Endothelial cell (in vitro differentiated cells): ENCODE results near the gene MYLK. TPM values are rescaled to one million over a fixed set of nuclear protein-coding genes. Genes with fewer than 3 reads are reported as not detected.

Source experiments
- DNase-seq: peaks from one replicate; pipeline ENCODE4 v3.0.0; 2021; ENCODE audit warnings: low spot score
- H3K27ac Mint-ChIP-seq: one replicate; pipeline ENCODE4 v1.8.0; 2021; ENCODE audit warnings: mixed read lengths, inconsistent platforms; ENCODE audit not compliant: unreplicated experiment
- H3K27me3 Mint-ChIP-seq: one replicate; pipeline ENCODE4 v1.8.0; 2021; ENCODE audit warnings: mild to moderate bottlenecking, moderate library complexity, mixed read lengths, inconsistent platforms; ENCODE audit not compliant: unreplicated experiment
- H3K36me3 Mint-ChIP-seq: one replicate; pipeline ENCODE4 v1.8.0; 2021; ENCODE audit warnings: mild to moderate bottlenecking, low read depth, mixed read lengths, inconsistent platforms; ENCODE audit not compliant: unreplicated experiment
- H3K4me1 Mint-ChIP-seq: one replicate; pipeline ENCODE4 v1.8.0; 2021; ENCODE audit warnings: mild to moderate bottlenecking, mixed read lengths, inconsistent platforms; ENCODE audit not compliant: unreplicated experiment
- H3K4me3 Mint-ChIP-seq: one replicate; pipeline ENCODE4 v1.8.0; 2021; ENCODE audit warnings: mild to moderate bottlenecking, mixed read lengths, inconsistent platforms; ENCODE audit not compliant: unreplicated experiment
- H3K9me3 Mint-ChIP-seq: one replicate; pipeline ENCODE4 v1.8.0; 2021; ENCODE audit warnings: mixed read lengths, inconsistent platforms; ENCODE audit not compliant: unreplicated experiment
- total RNA-seq: library from RNA; stranded (reverse); fragmentation: NEBNext Ultra II Directional; extraction: Animal tissue kit (Norgen Biotek cat#: 25700); gene quantifications from one replicate; pipeline ENCODE4 v1.2.1, GENCODE V29; 2021; ENCODE audit not compliant: unreplicated experiment
- TF ChIP-seq, protein P1 (sequence below): fragments of 200-600 bp; sonication (generic); IDR thresholded peaks from one replicate; pipeline ENCODE4 v1.5.0; 2021; ENCODE audit warnings: antibody characterized with exemption; ENCODE audit not compliant: unreplicated experiment

The MYLK gene
- total RNA-seq, 1 donor from 2014 or later = 7.8 TPM

GRCh38 chr3:123813876-123814275, 70.3 kb downstream of the MYLK start:
- Mint-ChIP-seq H3K4me1 (peaks cover 9% of the 10 kb centered on the region), H3K9me3 (no peaks in the 10 kb centered on the region), H3K27ac (no peak overlapping the region), H3K36me3 (no peaks in the 10 kb centered on the region), H3K27me3 (no peaks in the 10 kb centered on the region), H3K4me3 (no peak overlapping the region)
- TF ChIP-seq, protein P1, sequence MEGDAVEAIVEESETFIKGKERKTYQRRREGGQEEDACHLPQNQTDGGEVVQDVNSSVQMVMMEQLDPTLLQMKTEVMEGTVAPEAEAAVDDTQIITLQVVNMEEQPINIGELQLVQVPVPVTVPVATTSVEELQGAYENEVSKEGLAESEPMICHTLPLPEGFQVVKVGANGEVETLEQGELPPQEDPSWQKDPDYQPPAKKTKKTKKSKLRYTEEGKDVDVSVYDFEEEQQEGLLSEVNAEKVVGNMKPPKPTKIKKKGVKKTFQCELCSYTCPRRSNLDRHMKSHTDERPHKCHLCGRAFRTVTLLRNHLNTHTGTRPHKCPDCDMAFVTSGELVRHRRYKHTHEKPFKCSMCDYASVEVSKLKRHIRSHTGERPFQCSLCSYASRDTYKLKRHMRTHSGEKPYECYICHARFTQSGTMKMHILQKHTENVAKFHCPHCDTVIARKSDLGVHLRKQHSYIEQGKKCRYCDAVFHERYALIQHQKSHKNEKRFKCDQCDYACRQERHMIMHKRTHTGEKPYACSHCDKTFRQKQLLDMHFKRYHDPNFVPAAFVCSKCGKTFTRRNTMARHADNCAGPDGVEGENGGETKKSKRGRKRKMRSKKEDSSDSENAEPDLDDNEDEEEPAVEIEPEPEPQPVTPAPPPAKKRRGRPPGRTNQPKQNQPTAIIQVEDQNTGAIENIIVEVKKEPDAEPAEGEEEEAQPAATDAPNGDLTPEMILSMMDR = no peak
- DNase-seq = no peak

DNA sequence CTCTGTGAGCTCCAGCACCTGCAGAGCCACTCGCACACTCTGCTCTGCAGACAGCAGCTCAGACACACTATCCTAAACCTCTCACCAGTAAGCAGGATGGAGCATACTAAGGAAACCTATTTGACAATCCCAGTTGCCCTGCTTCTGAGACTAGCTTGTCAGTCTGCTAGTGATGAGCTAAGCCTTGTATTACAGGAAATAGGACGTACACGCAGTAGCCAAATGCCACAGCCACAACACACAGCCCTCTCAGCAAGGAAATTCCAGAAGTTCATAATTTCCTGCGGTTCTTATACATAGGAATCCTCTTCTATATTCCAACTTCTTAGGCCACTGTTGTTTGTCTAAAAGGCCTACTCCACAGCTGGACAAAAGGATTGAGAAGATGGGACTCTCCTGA, 74.5 kb downstream of the MYLK start:
- no peaks in the 10 kb centered on the region for H3K27me3 Mint-ChIP-seq
- no peaks in the 10 kb centered on the region for H3K9me3 Mint-ChIP-seq
- peak overlapping the region; percentile 64 for H3K27ac Mint-ChIP-seq
- H3K36me3 Mint-ChIP-seq = no peaks in the 10 kb centered on the region
- peaks cover 17% of the 10 kb centered on the region for H3K4me1 Mint-ChIP-seq
- DNase-seq = no peak
- H3K4me3 Mint-ChIP-seq = no peak overlapping the region
- TF ChIP-seq, protein P1 = no peak

- H3K27ac Mint-ChIP-seq = no peak overlapping the region
- peaks cover 18% of the 10 kb centered on the region for H3K4me1 Mint-ChIP-seq
- no peak for DNase-seq
- H3K27me3 Mint-ChIP-seq = no peaks in the 10 kb centered on the region
- no peak overlapping the region for H3K4me3 Mint-ChIP-seq
- TF ChIP-seq, protein P1 = no peak
- no peaks in the 10 kb centered on the region for H3K36me3 Mint-ChIP-seq
- no peaks in the 10 kb centered on the region for H3K9me3 Mint-ChIP-seq
Measured at GRCh38 chr3:123808812-123809211, 75.3 kb downstream of the MYLK start.

GRCh38 chr3:123807820-123808219, 76.3 kb downstream of the MYLK start:
- Mint-ChIP-seq H3K27me3 (no peaks in the 10 kb centered on the region), H3K27ac (no peak overlapping the region), H3K36me3 (no peaks in the 10 kb centered on the region), H3K4me1 (peaks cover 20% of the 10 kb centered on the region), H3K4me3 (no peak overlapping the region), H3K9me3 (no peaks in the 10 kb centered on the region)
- no peak for DNase-seq
- TF ChIP-seq, protein P1 = no peak

GRCh38 chr3:123805504-123805903, 78.6 kb downstream of the MYLK start:
- Mint-ChIP-seq H3K36me3 (no peaks in the 10 kb centered on the region), H3K4me1 (peaks cover 20% of the 10 kb centered on the region), H3K4me3 (no peak overlapping the region), H3K9me3 (no peaks in the 10 kb centered on the region), H3K27ac (no peak overlapping the region), H3K27me3 (no peaks in the 10 kb centered on the region)
- DNase-seq = no peak
- TF ChIP-seq, protein P1 = no peak
